H9 (cell line): ENCODE results near the gene DRGX. TPM values are rescaled to one million over a fixed set of nuclear protein-coding genes. Genes with fewer than 3 reads are reported as not detected.

Experiments used
- DNase-seq: peaks from one replicate; pipeline ENCODE4 v3.0.0-alpha.2; 2017
- H2AFZ ChIP-seq: one replicate; pipeline ENCODE4 v1.6.1; 2013; ENCODE audit warnings: mild to moderate bottlenecking, low read length, control low read depth, moderate library complexity
- H2AK5ac ChIP-seq: 2 replicates; pipeline ENCODE4 v1.6.1; 2013; ENCODE audit warnings: low read length, control low read depth, mixed read lengths; ENCODE audit not compliant: insufficient read length
- H2BK120ac ChIP-seq: one replicate; pipeline ENCODE4 v1.6.1; 2013; ENCODE audit warnings: low read depth, mild to moderate bottlenecking, low read length, control low read depth, inconsistent platforms; ENCODE audit not compliant: poor library complexity, severe bottlenecking
- H2BK12ac ChIP-seq: 2 replicates; pipeline ENCODE4 v1.6.1; 2013; ENCODE audit warnings: low read length, control low read depth, mixed read lengths, low read depth; ENCODE audit not compliant: insufficient read length
- H2BK15ac ChIP-seq: 2 replicates; pipeline ENCODE4 v1.6.1; 2013; ENCODE audit warnings: low read depth, low read length, control low read depth
- H2BK20ac ChIP-seq: one replicate; pipeline ENCODE4 v1.6.1; 2013; ENCODE audit warnings: low read depth, mild to moderate bottlenecking, low read length, control low read depth, inconsistent platforms; ENCODE audit not compliant: poor library complexity, severe bottlenecking
- H2BK5ac ChIP-seq: 2 replicates; pipeline ENCODE4 v1.6.1; 2013; ENCODE audit warnings: low read length, control low read depth, mixed read lengths; ENCODE audit not compliant: insufficient read length
- H3K14ac ChIP-seq: 2 replicates; pipeline ENCODE4 v1.6.1; 2013; ENCODE audit warnings: low read length, control low read depth; ENCODE audit not compliant: insufficient read depth
- H3K18ac ChIP-seq: 2 replicates; pipeline ENCODE4 v1.6.1; 2013; ENCODE audit warnings: low read depth, mild to moderate bottlenecking, mixed read lengths, low read length, control low read depth; ENCODE audit not compliant: insufficient read length
- H3K23ac ChIP-seq: 2 replicates; pipeline ENCODE4 v1.6.1; 2013; ENCODE audit warnings: low read length, control low read depth, mixed read lengths, low read depth; ENCODE audit not compliant: insufficient read length
- H3K23me2 ChIP-seq: 2 replicates; pipeline ENCODE4 v1.6.1; 2013; ENCODE audit warnings: low read depth, mild to moderate bottlenecking, mixed read lengths, low read length, control low read depth; ENCODE audit not compliant: insufficient read length, poor library complexity, severe bottlenecking
- H3K27ac ChIP-seq: 2 replicates; pipeline ENCODE4 v1.5.1; 2013; ENCODE audit warnings: low read length, control low read depth, mixed read lengths, low read depth; ENCODE audit not compliant: insufficient read length
- H3K27me3 ChIP-seq: 2 replicates; pipeline ENCODE4 v1.6.1; 2013; ENCODE audit warnings: low read length, control low read depth, inconsistent platforms; ENCODE audit not compliant: insufficient read depth
- H3K4ac ChIP-seq: 2 replicates; pipeline ENCODE4 v1.6.1; 2013; ENCODE audit warnings: low read depth, mild to moderate bottlenecking, control low read depth, inconsistent platforms, low read length, moderate library complexity
- H3K4me1 ChIP-seq: 2 replicates; pipeline ENCODE4 v1.6.1; 2013; ENCODE audit warnings: low read length, control low read depth, inconsistent platforms; ENCODE audit not compliant: insufficient read depth
- H3K4me2 ChIP-seq: 2 replicates; pipeline ENCODE4 v1.6.1; 2013; ENCODE audit warnings: low read length, control low read depth, mixed read lengths; ENCODE audit not compliant: insufficient read length, insufficient read depth
- H3K56ac ChIP-seq: 2 replicates; pipeline ENCODE4 v1.6.1; 2013; ENCODE audit warnings: low read depth, mild to moderate bottlenecking, mixed read lengths, low read length, control low read depth; ENCODE audit not compliant: insufficient read length
- H3K79me1 ChIP-seq: 2 replicates; pipeline ENCODE4 v1.6.1; 2013; ENCODE audit warnings: low read depth, mild to moderate bottlenecking, moderate library complexity, low read length, control low read depth, inconsistent platforms; ENCODE audit not compliant: insufficient read depth, poor library complexity, severe bottlenecking
- H3K79me2 ChIP-seq: 2 replicates; pipeline ENCODE4 v1.6.1; 2013; ENCODE audit warnings: low read length, control low read depth, inconsistent platforms; ENCODE audit not compliant: insufficient read depth
- H3K9ac ChIP-seq: 2 replicates; pipeline ENCODE4 v1.6.1; 2013; ENCODE audit warnings: low read length, control low read depth, mixed read lengths; ENCODE audit not compliant: insufficient read length; ENCODE audit errors: extremely low read depth
- H3K9me3 ChIP-seq: one replicate; pipeline ENCODE4 v1.6.1; 2013; ENCODE audit warnings: low read depth, low read length, inconsistent platforms; ENCODE audit not compliant: control insufficient read depth
- H3T11ph ChIP-seq: one replicate; pipeline ENCODE4 v1.6.1; 2013; ENCODE audit warnings: mild to moderate bottlenecking, low read length, control low read depth, inconsistent platforms
- H4K20me1 ChIP-seq: one replicate; pipeline ENCODE4 v1.6.1; 2013; ENCODE audit not compliant: control insufficient read depth, insufficient read length, insufficient read depth
- H4K5ac ChIP-seq: 2 replicates; pipeline ENCODE4 v1.6.1; 2013; ENCODE audit warnings: low read depth, mild to moderate bottlenecking, mixed read lengths, low read length, control low read depth; ENCODE audit not compliant: insufficient read length
- H4K8ac ChIP-seq: replicated peaks from 2 replicates; pipeline ENCODE4 v1.6.1; 2013; ENCODE audit warnings: low read length, control low read depth, mixed read lengths, low read depth; ENCODE audit not compliant: insufficient read length
- H4K91ac ChIP-seq: 2 replicates; pipeline ENCODE4 v1.6.1; 2013; ENCODE audit warnings: low read depth, mild to moderate bottlenecking, moderate library complexity, mixed read lengths, low read length, control low read depth; ENCODE audit not compliant: insufficient read length
- H3K27ac Mint-ChIP-seq, 3 experiments: 2 replicates in 2 of 3; 3 replicates in 1 of 3; pipeline ENCODE4 v1.8.0; 2020 to 2021; ENCODE audit warnings: mixed read lengths in 3 of 3, mild to moderate bottlenecking in 1 of 3, moderate library complexity in 1 of 3
- H3K27me3 Mint-ChIP-seq: 2 replicates; pipeline ENCODE4 v1.8.0; 2021; ENCODE audit warnings: low read depth, mild to moderate bottlenecking, moderate library complexity, mixed read lengths
- H3K36me3 Mint-ChIP-seq, 3 experiments: 2 replicates in 2 of 3; 3 replicates in 1 of 3; pipeline ENCODE4 v1.8.0; 2020 to 2021; ENCODE audit warnings: low read depth in 3 of 3, mixed read lengths in 3 of 3; ENCODE audit not compliant: insufficient read depth in 1 of 3
- H3K4me1 Mint-ChIP-seq, 2 experiments: 2 replicates each; pipeline ENCODE4 v1.8.0; 2020; ENCODE audit warnings: mixed read lengths in 2 of 2
- H3K4me3 Mint-ChIP-seq, 2 experiments: 2 replicates in 1 of 2; 3 replicates in 1 of 2; pipeline ENCODE4 v1.8.0; 2020 to 2021; ENCODE audit warnings: mild to moderate bottlenecking in 2 of 2, mixed read lengths in 2 of 2, moderate library complexity in 1 of 2
- H3K9me3 Mint-ChIP-seq, 2 experiments: 2 replicates in 1 of 2; 3 replicates in 1 of 2; pipeline ENCODE4 v1.8.0; 2020; ENCODE audit warnings: mild to moderate bottlenecking in 2 of 2, mixed read lengths in 2 of 2, moderate library complexity in 1 of 2
- CTCF ChIP-seq: fragments of 200-600 bp; sonication (generic); conservative IDR thresholded peaks from 3 replicates; pipeline ENCODE4 v1.8.0; 2021; ENCODE audit warnings: antibody characterized with exemption, mild to moderate bottlenecking
- WGBS: extraction: QIAGEN DNeasy Blood & Tissue Kit; methylation state at CpG from one replicate; pipeline ENCODE4 v1.1.7; 2013; ENCODE audit warnings: missing lambda C conversion rate, low lambda C conversion rate, mixed read lengths; ENCODE audit not compliant: insufficient read length; ENCODE audit errors: extremely low coverage; 5-methylcytosine and 5-hydroxymethylcytosine counted together
- total RNA-seq: library from RNA; stranded (reverse); gene quantifications from 2 replicates; pipeline ENCODE4 v1.2.1, GENCODE V29; 2021

Gene DRGX
- total RNA-seq, 1 experiment from 2014 or later: not detected

- Histone ChIP-seq H3K9ac (no peak overlapping the region), H2AFZ (no peak overlapping the region), H3K4ac (no peak overlapping the region), H3K23me2 (no peaks in the 10 kb centered on the region), H4K91ac (no peak overlapping the region), H4K8ac (no peak overlapping the region), H2BK5ac (no peak overlapping the region), H3K79me1 (no peaks in the 10 kb centered on the region), H2BK12ac (no peak overlapping the region), H3K18ac (no peak overlapping the region), H3K27me3 (no peaks in the 10 kb centered on the region), H3K4me1 (no peaks in the 10 kb centered on the region), H2AK5ac (no peak overlapping the region), H3T11ph (no peak overlapping the region), H2BK120ac (no peak overlapping the region), H3K23ac (no peak overlapping the region), H3K27ac (no peak overlapping the region), H3K14ac (no peak overlapping the region; the same call in 1 of the 2 replicates), H4K5ac (no peak overlapping the region), H3K4me2 (no peak overlapping the region), H3K79me2 (no peaks in the 10 kb centered on the region), H3K9me3 (no peaks in the 10 kb centered on the region), H2BK15ac (no peak overlapping the region), H3K56ac (no peak overlapping the region), H2BK20ac (no peak overlapping the region), H4K20me1 (no peaks in the 10 kb centered on the region)
- peaks cover 33% of the 10 kb centered on the region for H3K27me3 Mint-ChIP-seq
- TF ChIP-seq CTCF: no peak
- H3K4me3 Mint-ChIP-seq: no peak overlapping the region
- WGBS: no CpG with 5 or more reads among the region's 3 CpGs
- H3K27ac Mint-ChIP-seq: peak overlapping the region in 1 of 3 experiments; percentile 83; a peak in 1 of 7 replicates
- no peaks in the 10 kb centered on the region for H3K9me3 Mint-ChIP-seq
- H3K4me1 Mint-ChIP-seq: no peaks in the 10 kb centered on the region
- H3K36me3 Mint-ChIP-seq: no peaks in the 10 kb centered on the region; a peak in 1 of 7 replicates
- DNase-seq: no peak
Observed at GRCh38 chr10:49375611-49376010, 20.3 kb downstream of the DRGX start.
